ENCODE results near the gene DGCR2. TPM values are rescaled to one million over a fixed set of nuclear protein-coding genes. Genes with fewer than 3 reads are reported as not detected.

Gene DGCR2
- total and polyA plus RNA-seq, 10 donors = 9.5 to 60.7 (median 49.3) TPM

DNA sequence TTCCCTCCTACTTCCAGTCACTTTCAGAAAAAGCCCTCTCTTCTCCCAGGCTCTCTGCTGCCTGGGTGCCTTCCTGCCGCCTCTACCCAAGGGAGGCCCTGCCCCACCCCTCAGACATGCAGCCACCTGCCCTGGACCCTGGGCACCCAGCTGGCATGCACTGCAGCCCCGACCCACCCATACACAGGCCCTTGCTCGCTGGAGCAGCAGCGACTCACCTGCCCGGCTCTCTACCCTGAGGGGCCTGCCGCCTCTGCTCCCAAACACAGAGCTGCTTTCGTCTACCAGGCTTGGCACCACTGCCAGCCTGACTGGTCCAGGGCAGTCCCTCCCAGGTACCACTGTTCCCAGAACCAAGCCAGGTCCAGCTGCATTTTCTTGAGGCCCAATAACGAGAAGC, 7.7 kb upstream of the DGCR2 start:
- DNase-seq = no peak
- Histone ChIP-seq H3K36me3 (peaks cover 0 to 45% (median 27%) of the 10 kb centered on the region in 6 donors), H3K27ac (no peak overlapping the region), H3K27me3 (replicated peaks in 1 of 7) (no peaks in the 10 kb centered on the region), H3K9me3 (no peaks in the 10 kb centered on the region), H3K4me1 (no peaks in the 10 kb centered on the region), H3K4me3 (no peak overlapping the region)
- 81 to 90% (median 88%) methylated on average over 3 to 8 of the region's 8 CpGs for WGBS, 5 donors
- intact Hi-C loops (cut with DNase I; ENCODE audit: low total_unique reads) = no loop called here
- TF ChIP-seq POLR2A (IDR thresholded peaks at IDR 0.05) = no peak

DNA sequence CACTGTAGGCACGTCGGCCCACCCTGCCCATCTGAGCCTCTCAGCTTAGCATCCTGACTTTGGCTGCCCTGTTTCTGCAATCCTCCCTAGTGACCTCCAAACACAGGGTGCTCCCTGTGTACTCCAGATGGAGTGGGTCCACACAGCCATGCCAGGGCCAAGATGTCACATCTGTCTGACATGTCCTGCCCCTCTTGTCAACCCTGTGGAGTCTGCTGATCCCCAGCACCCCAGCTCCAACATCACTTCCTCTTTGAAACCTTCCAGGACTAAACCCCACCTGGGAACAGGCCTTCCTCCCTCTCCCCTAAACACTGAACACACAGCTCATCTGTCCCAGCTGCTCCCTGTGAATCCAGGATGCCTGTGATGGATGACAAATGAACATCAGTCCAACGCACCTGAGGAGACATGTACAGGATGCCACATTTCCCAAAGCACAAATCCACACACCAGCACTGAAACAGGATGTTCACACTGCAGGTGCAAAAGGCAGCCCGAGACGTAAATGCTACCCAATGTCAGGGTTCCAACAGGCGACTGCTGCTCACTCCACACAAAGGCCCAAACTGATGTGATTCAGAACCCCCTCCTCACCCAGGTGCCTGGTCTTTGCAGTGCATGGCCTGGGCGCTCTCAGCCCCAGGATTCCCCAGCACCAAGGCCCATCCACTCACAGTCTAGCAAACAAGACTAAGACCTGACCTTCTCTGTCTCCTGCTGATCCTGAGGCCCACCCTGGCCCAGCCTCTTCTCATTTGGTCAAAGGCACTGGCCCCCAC, 6.9 kb upstream of the DGCR2 start:
- DNase-seq = no peak
- Histone ChIP-seq H3K4me1 (no peaks in the 10 kb centered on the region), H3K27me3 (replicated peaks in 1 of 7) (no peaks in the 10 kb centered on the region), H3K4me3 (no peak overlapping the region), H3K27ac (no peak overlapping the region), H3K9me3 (no peaks in the 10 kb centered on the region), H3K36me3 (peaks cover 0 to 38% (median 20%) of the 10 kb centered on the region in 6 donors)
- TF ChIP-seq POLR2A (IDR thresholded peaks at IDR 0.05) (no peak), POLR2AphosphoS5 (IDR thresholded peaks at IDR 0.05) (no peak)
- TF ChIP-seq, protein P1, sequence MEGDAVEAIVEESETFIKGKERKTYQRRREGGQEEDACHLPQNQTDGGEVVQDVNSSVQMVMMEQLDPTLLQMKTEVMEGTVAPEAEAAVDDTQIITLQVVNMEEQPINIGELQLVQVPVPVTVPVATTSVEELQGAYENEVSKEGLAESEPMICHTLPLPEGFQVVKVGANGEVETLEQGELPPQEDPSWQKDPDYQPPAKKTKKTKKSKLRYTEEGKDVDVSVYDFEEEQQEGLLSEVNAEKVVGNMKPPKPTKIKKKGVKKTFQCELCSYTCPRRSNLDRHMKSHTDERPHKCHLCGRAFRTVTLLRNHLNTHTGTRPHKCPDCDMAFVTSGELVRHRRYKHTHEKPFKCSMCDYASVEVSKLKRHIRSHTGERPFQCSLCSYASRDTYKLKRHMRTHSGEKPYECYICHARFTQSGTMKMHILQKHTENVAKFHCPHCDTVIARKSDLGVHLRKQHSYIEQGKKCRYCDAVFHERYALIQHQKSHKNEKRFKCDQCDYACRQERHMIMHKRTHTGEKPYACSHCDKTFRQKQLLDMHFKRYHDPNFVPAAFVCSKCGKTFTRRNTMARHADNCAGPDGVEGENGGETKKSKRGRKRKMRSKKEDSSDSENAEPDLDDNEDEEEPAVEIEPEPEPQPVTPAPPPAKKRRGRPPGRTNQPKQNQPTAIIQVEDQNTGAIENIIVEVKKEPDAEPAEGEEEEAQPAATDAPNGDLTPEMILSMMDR (IDR thresholded peaks at IDR 0.05 in 8 of 11, conservative IDR thresholded peaks at IDR 0.05 in 3 of 11) = no peak
- intact Hi-C loops (cut with DNase I; ENCODE audit: low total_unique reads) = no loop called here
- WGBS, 5 donors = 77 to 91% (median 88%) methylated on average over 7 of the region's 7 CpGs

DNA sequence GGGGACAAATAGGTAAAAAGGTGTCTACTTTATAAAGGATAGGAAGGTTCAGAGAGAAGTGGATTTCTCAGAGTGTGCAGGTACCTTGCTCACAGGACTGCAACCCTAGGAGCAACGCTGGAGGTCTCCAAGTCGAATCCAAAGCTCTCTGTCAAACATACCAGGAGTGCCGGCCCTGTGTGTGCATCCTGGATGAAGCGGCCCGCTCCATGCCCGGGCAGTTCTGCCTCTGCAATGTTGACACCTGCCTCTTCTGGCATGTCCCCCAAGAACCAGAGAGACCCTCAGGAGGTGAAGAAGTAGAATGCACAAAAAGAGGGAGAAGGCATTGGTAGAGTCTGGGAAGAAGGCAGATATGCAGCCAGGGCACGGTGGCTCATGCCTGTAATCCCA, 5.8 kb upstream of the DGCR2 start:
- intact Hi-C loops (cut with DNase I; ENCODE audit: low total_unique reads) = no loop called here
- no peak overlapping the region for H3K27ac ChIP-seq
- H3K4me1 ChIP-seq = peaks cover 0 to 4% (median 3%) of the 10 kb centered on the region in 6 donors
- no peak overlapping the region for H3K4me3 ChIP-seq
- DNase-seq = no peak
- 85 to 93% (median 91%) methylated on average over 7 of the region's 7 CpGs for WGBS, 5 donors
- no peaks in the 10 kb centered on the region for H3K9me3 ChIP-seq
- H3K36me3 ChIP-seq = peaks cover 0 to 27% (median 8%) of the 10 kb centered on the region in 6 donors
- no peaks in the 10 kb centered on the region for H3K27me3 ChIP-seq (replicated peaks in 1 of 7)
- TF ChIP-seq, protein P1 (IDR thresholded peaks at IDR 0.05 in 8 of 11, conservative IDR thresholded peaks at IDR 0.05 in 3 of 11) = no peak
- no peak for TF ChIP-seq POLR2A (IDR thresholded peaks at IDR 0.05)
- TF ChIP-seq POLR2AphosphoS5 (IDR thresholded peaks at IDR 0.05) = no peak

DNA sequence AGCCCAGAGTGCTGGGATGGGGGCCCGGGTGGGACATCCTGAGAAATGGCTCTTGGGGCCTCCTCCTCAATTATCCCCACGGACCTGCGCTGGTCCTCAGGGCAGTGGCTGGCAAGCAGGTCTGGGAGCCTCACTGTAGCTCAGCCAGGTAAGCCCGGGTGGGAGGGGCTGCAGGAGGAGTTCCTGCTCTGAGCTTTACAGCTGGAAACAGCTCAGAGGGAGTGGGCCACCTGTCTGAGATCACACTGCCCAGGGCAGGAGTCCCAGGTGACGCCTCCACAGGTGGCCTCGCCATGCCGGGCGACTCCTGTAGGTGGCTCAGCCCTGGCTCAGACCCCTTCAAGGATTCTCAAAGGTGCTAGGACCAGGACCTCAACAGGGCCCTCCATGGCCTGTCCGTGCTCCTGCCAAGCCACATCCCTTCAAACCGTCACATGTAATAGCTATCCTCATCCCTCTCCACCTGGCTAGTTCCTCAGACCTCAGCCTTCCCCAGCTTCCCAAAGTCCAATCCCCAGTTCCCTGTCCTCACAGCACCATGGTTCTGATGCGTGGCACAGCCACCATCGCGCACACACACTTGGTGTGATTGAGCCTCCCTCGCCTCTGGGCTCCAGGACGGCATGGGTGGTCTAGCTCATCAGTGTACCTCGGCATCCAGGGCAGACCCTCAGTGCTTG, 5.3 kb upstream of the DGCR2 start:
- Histone ChIP-seq H3K27ac (no peak overlapping the region), H3K4me1 (peaks cover 0 to 10% (median 8%) of the 10 kb centered on the region in 6 donors), H3K36me3 (peaks cover 0 to 21% (median 5%) of the 10 kb centered on the region in 6 donors), H3K27me3 (replicated peaks in 1 of 7) (no peaks in the 10 kb centered on the region), H3K4me3 (no peak overlapping the region), H3K9me3 (no peaks in the 10 kb centered on the region)
- no peak for DNase-seq
- 92 to 98% (median 94%) methylated on average over 16 of the region's 16 CpGs for whole genome bisulfite sequencing, 5 donors
- intact Hi-C loops (cut with DNase I; ENCODE audit: low total_unique reads) = no loop called here
- no peak for TF ChIP-seq POLR2AphosphoS5 (IDR thresholded peaks at IDR 0.05)
- TF ChIP-seq POLR2A (IDR thresholded peaks at IDR 0.05) = no peak
- TF ChIP-seq, protein P1 (IDR thresholded peaks at IDR 0.05 in 8 of 11, conservative IDR thresholded peaks at IDR 0.05 in 3 of 11) = no peak

All from spleen (tissue), 11 donors.